ENCODE measurements around the gene ALPK1. TPM values are rescaled to one million over a fixed set of nuclear protein-coding genes. Genes with fewer than 3 reads are reported as not detected.

The ALPK1 gene
- total RNA-seq, 1 experiment from 2014 or later = 13.5 TPM

- DNase-seq (ENCODE audit: low read depth) = peak; percentile 56
Observed at GRCh38 chr4:112327965-112328733, 31.0 kb downstream of the ALPK1 start.

GRCh38 chr4:112328734-112329130 lies 31.6 kb downstream of the ALPK1 start:
- DNase-seq (ENCODE audit: low read depth) = no peak

GRCh38 chr4:112329672-112330375 lies 32.7 kb downstream of the ALPK1 start:
- DNase-seq (ENCODE audit: low read depth) = no peak

- DNase-seq (ENCODE audit: low read depth) = no peak
Observed at GRCh38 chr4:112330921-112331320, 33.8 kb downstream of the ALPK1 start.

- no peak for DNase-seq (ENCODE audit: low read depth)
Observed at GRCh38 chr4:112332398-112332797, 35.2 kb downstream of the ALPK1 start.

GRCh38 chr4:112340023-112340422 lies 42.9 kb downstream of the ALPK1 start:
- DNase-seq (ENCODE audit: low read depth) = no peak

GRCh38 chr4:112341033-112341432 lies 43.9 kb downstream of the ALPK1 start:
- no peak for DNase-seq (ENCODE audit: low read depth)

GRCh38 chr4:112343330-112344080 lies 46.3 kb downstream of the ALPK1 start:
- DNase-seq (ENCODE audit: low read depth) = no peak

GRCh38 chr4:112348488-112349158 lies 51.5 kb downstream of the ALPK1 start:
- DNase-seq (ENCODE audit: low read depth) = peak; percentile 83

- no peak for DNase-seq (ENCODE audit: low read depth)
Observed at GRCh38 chr4:112352736-112353135, 55.6 kb downstream of the ALPK1 start.

GRCh38 chr4:112355662-112356061 lies 58.5 kb downstream of the ALPK1 start:
- DNase-seq (ENCODE audit: low read depth) = no peak

GRCh38 chr4:112357453-112357852 lies 60.3 kb downstream of the ALPK1 start:
- no peak for DNase-seq (ENCODE audit: low read depth)

- DNase-seq (ENCODE audit: low read depth) = no peak
Observed at GRCh38 chr4:112357897-112358296, 60.7 kb downstream of the ALPK1 start.

GRCh38 chr4:112358415-112358814 lies 61.2 kb downstream of the ALPK1 start:
- DNase-seq (ENCODE audit: low read depth) = no peak

GRCh38 chr4:112358952-112359749 lies 62.0 kb downstream of the ALPK1 start:
- DNase-seq (ENCODE audit: low read depth) = no peak

- DNase-seq (ENCODE audit: low read depth) = peak; percentile 70
Observed at GRCh38 chr4:112361181-112361791, 64.1 kb downstream of the ALPK1 start.

- peak; percentile 42 for DNase-seq (ENCODE audit: low read depth)
Observed at GRCh38 chr4:112370466-112370865, 73.3 kb downstream of the ALPK1 start.

GRCh38 chr4:112371361-112371760 lies 74.2 kb downstream of the ALPK1 start:
- DNase-seq (ENCODE audit: low read depth) = no peak

GRCh38 chr4:112374850-112375249 lies 77.7 kb downstream of the ALPK1 start:
- DNase-seq (ENCODE audit: low read depth) = no peak

GRCh38 chr4:112377171-112377570 lies 80.0 kb downstream of the ALPK1 start:
- DNase-seq (ENCODE audit: low read depth) = no peak

Measured in LHCN-M2 (cell line).